Measurements from ENCODE around the gene MVP.
"Not testable (repeated sequence)": the region's sequence is repeated elsewhere in the genome, so short reads cannot be mapped to it uniquely, and the experiment has no call there.

MVP gene

GRCh38 chr16:29873319-29873718 lies 53.1 kb downstream of the MVP start:
- ATAC-seq (ENCODE audit: low read depth) (no peak), DNase-seq (ENCODE audit: low spot score in 2 of 2) (no peak)
- H3K36me3 Mint-ChIP-seq = peaks cover 2% of the 10 kb centered on the region
- H3K27ac Mint-ChIP-seq = no peak overlapping the region
- H3K27me3 Mint-ChIP-seq = peaks cover 13% of the 10 kb centered on the region
- no peak overlapping the region for H3K4me3 Mint-ChIP-seq
- peaks cover 8% of the 10 kb centered on the region for H3K4me1 Mint-ChIP-seq
- H3K9me3 Mint-ChIP-seq = no peaks in the 10 kb centered on the region

- peaks cover 2% of the 10 kb centered on the region for H3K36me3 Mint-ChIP-seq
- H3K4me3 Mint-ChIP-seq = no peak overlapping the region
- no peak for ATAC-seq (ENCODE audit: low read depth)
Observed at GRCh38 chr16:29875206-29875605, 54.9 kb downstream of the MVP start.

GRCh38 chr16:29876217-29876593 lies 55.9 kb downstream of the MVP start:
- Mint-ChIP-seq H3K27ac (no peak overlapping the region), H3K4me3 (peak overlapping the region; percentile 58), H3K27me3 (peaks cover 18% of the 10 kb centered on the region), H3K36me3 (peaks cover 2% of the 10 kb centered on the region), H3K9me3 (no peaks in the 10 kb centered on the region), H3K4me1 (peaks cover 8% of the 10 kb centered on the region)
- DNase-seq (ENCODE audit: low spot score in 2 of 2) (no peak), ATAC-seq (ENCODE audit: low read depth) (no peak)

More at GRCh38 chr16:29875206-29875605, 54.9 kb downstream of the MVP start:
- Mint-ChIP-seq H3K27me3 (peaks cover 18% of the 10 kb centered on the region), H3K27ac (no peak overlapping the region), H3K9me3 (no peaks in the 10 kb centered on the region), H3K4me1 (peaks cover 8% of the 10 kb centered on the region)
- no peak for DNase-seq (ENCODE audit: low spot score in 2 of 2)

GRCh38 chr16:29876594-29877249 lies 56.5 kb downstream of the MVP start:
- Mint-ChIP-seq H3K36me3 (peaks cover 2% of the 10 kb centered on the region), H3K27ac (no peak overlapping the region), H3K4me3 (peak overlapping the region; percentile 68), H3K27me3 (peaks cover 18% of the 10 kb centered on the region), H3K9me3 (no peaks in the 10 kb centered on the region), H3K4me1 (peaks cover 8% of the 10 kb centered on the region)
- ATAC-seq (ENCODE audit: low read depth) = peak; percentile 24
- no peak for DNase-seq (ENCODE audit: low spot score in 2 of 2)

- DNase-seq (ENCODE audit: low spot score in 2 of 2) (peak in 1 of 2 donors; percentile 35), ATAC-seq (ENCODE audit: low read depth) (peak; percentile 78)
- H3K9me3 Mint-ChIP-seq = no peaks in the 10 kb centered on the region
- H3K27me3 Mint-ChIP-seq = peaks cover 18% of the 10 kb centered on the region
- H3K36me3 Mint-ChIP-seq = peaks cover 2% of the 10 kb centered on the region
- H3K4me1 Mint-ChIP-seq = peaks cover 8% of the 10 kb centered on the region
- no peak overlapping the region for H3K27ac Mint-ChIP-seq
- H3K4me3 Mint-ChIP-seq = peak overlapping the region; percentile 68
Observed at GRCh38 chr16:29877266-29877961, 57.2 kb downstream of the MVP start.

GRCh38 chr16:29878172-29878571 lies 57.9 kb downstream of the MVP start:
- Mint-ChIP-seq H3K27me3 (peaks cover 21% of the 10 kb centered on the region), H3K4me3 (no peak overlapping the region), H3K27ac (no peak overlapping the region), H3K36me3 (peaks cover 2% of the 10 kb centered on the region), H3K4me1 (peaks cover 8% of the 10 kb centered on the region), H3K9me3 (no peaks in the 10 kb centered on the region)
- DNase-seq (ENCODE audit: low spot score in 2 of 2) (no peak), ATAC-seq (ENCODE audit: low read depth) (no peak)

GRCh38 chr16:29881050-29881449 lies 60.8 kb downstream of the MVP start:
- peaks cover 8% of the 10 kb centered on the region for H3K4me1 Mint-ChIP-seq
- peaks cover 25% of the 10 kb centered on the region for H3K27me3 Mint-ChIP-seq
- no peak for ATAC-seq (ENCODE audit: low read depth)
- no peak overlapping the region for H3K4me3 Mint-ChIP-seq
- no peaks in the 10 kb centered on the region for H3K9me3 Mint-ChIP-seq
- DNase-seq (ENCODE audit: low spot score in 2 of 2) = no peak
- H3K27ac Mint-ChIP-seq = no peak overlapping the region
- H3K36me3 Mint-ChIP-seq = peaks cover 2% of the 10 kb centered on the region

- Mint-ChIP-seq H3K9me3 (no peaks in the 10 kb centered on the region), H3K4me3 (no peak overlapping the region)
Observed at GRCh38 chr16:29883987-29884386, 63.7 kb downstream of the MVP start.

GRCh38 chr16:29889372-29889771 lies 69.1 kb downstream of the MVP start:
- not testable (repeated sequence) for H3K4me3 Mint-ChIP-seq; H3K36me3 Mint-ChIP-seq; DNase-seq (ENCODE audit: low spot score in 2 of 2); H3K27ac Mint-ChIP-seq; H3K9me3 Mint-ChIP-seq; ATAC-seq (ENCODE audit: low read depth); H3K27me3 Mint-ChIP-seq; H3K4me1 Mint-ChIP-seq

More at GRCh38 chr16:29883987-29884386, 63.7 kb downstream of the MVP start:
- H3K36me3 Mint-ChIP-seq = no peaks in the 10 kb centered on the region
- H3K27me3 Mint-ChIP-seq = peaks cover 18% of the 10 kb centered on the region
- no peak for ATAC-seq (ENCODE audit: low read depth)
- H3K27ac Mint-ChIP-seq = no peak overlapping the region
- no peak for DNase-seq (ENCODE audit: low spot score in 2 of 2)
- no peaks in the 10 kb centered on the region for H3K4me1 Mint-ChIP-seq

GRCh38 chr16:29891525-29892457 lies 71.5 kb downstream of the MVP start:
- no peaks in the 10 kb centered on the region for H3K4me1 Mint-ChIP-seq
- DNase-seq (ENCODE audit: low spot score in 2 of 2) (no peak), ATAC-seq (ENCODE audit: low read depth) (no peak)
- H3K9me3 Mint-ChIP-seq = no peaks in the 10 kb centered on the region
- H3K36me3 Mint-ChIP-seq = no peaks in the 10 kb centered on the region
- H3K4me3 Mint-ChIP-seq = no peak overlapping the region
- no peak overlapping the region for H3K27ac Mint-ChIP-seq
- H3K27me3 Mint-ChIP-seq = peaks cover 10% of the 10 kb centered on the region

GRCh38 chr16:29892458-29892813 lies 72.2 kb downstream of the MVP start:
- DNase-seq (ENCODE audit: low spot score in 2 of 2) (no peak), ATAC-seq (ENCODE audit: low read depth) (no peak)
- no peaks in the 10 kb centered on the region for H3K9me3 Mint-ChIP-seq
- no peak overlapping the region for H3K4me3 Mint-ChIP-seq
- H3K36me3 Mint-ChIP-seq = no peaks in the 10 kb centered on the region
- no peak overlapping the region for H3K27ac Mint-ChIP-seq
- H3K4me1 Mint-ChIP-seq = no peaks in the 10 kb centered on the region
- peaks cover 13% of the 10 kb centered on the region for H3K27me3 Mint-ChIP-seq

GRCh38 chr16:29893553-29893952 lies 73.3 kb downstream of the MVP start:
- H3K9me3 Mint-ChIP-seq = no peaks in the 10 kb centered on the region
- ATAC-seq (ENCODE audit: low read depth) (no peak), DNase-seq (ENCODE audit: low spot score in 2 of 2) (no peak)
- no peak overlapping the region for H3K27ac Mint-ChIP-seq
- peaks cover 3% of the 10 kb centered on the region for H3K36me3 Mint-ChIP-seq
- peaks cover 3% of the 10 kb centered on the region for H3K4me1 Mint-ChIP-seq
- H3K4me3 Mint-ChIP-seq = no peak overlapping the region
- peaks cover 22% of the 10 kb centered on the region for H3K27me3 Mint-ChIP-seq

- Mint-ChIP-seq H3K27ac (no peak overlapping the region), H3K4me3 (no peak overlapping the region), H3K36me3 (peaks cover 3% of the 10 kb centered on the region), H3K4me1 (peaks cover 4% of the 10 kb centered on the region), H3K9me3 (no peaks in the 10 kb centered on the region), H3K27me3 (peaks cover 21% of the 10 kb centered on the region)
- ATAC-seq (ENCODE audit: low read depth) = no peak
- no peak for DNase-seq (ENCODE audit: low spot score in 2 of 2)
Observed at GRCh38 chr16:29894352-29894751, 74.1 kb downstream of the MVP start.

- ATAC-seq (ENCODE audit: low read depth) = no peak
- H3K9me3 Mint-ChIP-seq = no peaks in the 10 kb centered on the region
- H3K27ac Mint-ChIP-seq = no peak overlapping the region
- no peak for DNase-seq (ENCODE audit: low spot score in 2 of 2)
- peaks cover 11% of the 10 kb centered on the region for H3K4me1 Mint-ChIP-seq
- peaks cover 3% of the 10 kb centered on the region for H3K36me3 Mint-ChIP-seq
- H3K4me3 Mint-ChIP-seq = no peak overlapping the region
- peaks cover 27% of the 10 kb centered on the region for H3K27me3 Mint-ChIP-seq
Observed at GRCh38 chr16:29896841-29897240, 76.6 kb downstream of the MVP start.

All from memory B cell (primary cell).